HEK293 (cell line): ENCODE results near the gene CAD.

Experiments
- GLI2 ChIP-seq: fragments of 450-650 bp; formaldehyde crosslinking; IDR thresholded peaks from 2 replicates; pipeline ENCODE4; 2017; ENCODE audit warnings: missing biosample characterization, missing genetic modification characterization, low read depth, borderline replicate concordance
- GLI4 ChIP-seq: fragments of 450-650 bp; formaldehyde crosslinking; IDR thresholded peaks from 2 replicates; pipeline ENCODE4 v1.5.1; 2016; ENCODE audit warnings: missing biosample characterization, missing genetic modification characterization
- GLIS2 ChIP-seq: fragments of 450-650 bp; formaldehyde crosslinking; IDR thresholded peaks from 2 replicates; pipeline ENCODE4 v1.5.1; 2016; ENCODE audit warnings: missing biosample characterization, missing genetic modification characterization
- KLF16 ChIP-seq: fragments of 450-650 bp; formaldehyde crosslinking; IDR thresholded peaks from 2 replicates; pipeline ENCODE4 v1.5.1; 2017; ENCODE audit warnings: missing biosample characterization, missing genetic modification characterization
- KLF7 ChIP-seq: fragments of 450-650 bp; formaldehyde crosslinking; IDR thresholded peaks from 2 replicates; pipeline ENCODE4 v1.5.1; 2016; ENCODE audit warnings: missing biosample characterization, missing genetic modification characterization, borderline replicate concordance
- MEIS1 ChIP-seq: sonication (generic); formaldehyde crosslinking; IDR thresholded peaks from 2 replicates; pipeline ENCODE4 v1.8.1; 2022; ENCODE audit warnings: missing genetic modification reagents, mild to moderate bottlenecking, borderline replicate concordance
- YY2 ChIP-seq: fragments of 450-650 bp; formaldehyde crosslinking; IDR thresholded peaks from 2 replicates; pipeline ENCODE4 v1.5.1; 2016; ENCODE audit warnings: missing biosample characterization, missing genetic modification characterization
- ZBTB21 ChIP-seq: fragments of 450-650 bp; formaldehyde crosslinking; IDR thresholded peaks from 2 replicates; pipeline ENCODE4 v1.5.1; 2017; ENCODE audit warnings: missing biosample characterization, missing genetic modification characterization
- ZFP41 ChIP-seq: fragments of 450-650 bp; formaldehyde crosslinking; IDR thresholded peaks from 2 replicates; pipeline ENCODE4 v1.5.1; 2016; ENCODE audit warnings: missing biosample characterization, missing genetic modification characterization, borderline replicate concordance
- ZIC2 ChIP-seq: fragments of 450-650 bp; formaldehyde crosslinking; IDR thresholded peaks from 2 replicates; pipeline ENCODE4 v1.5.1; 2016; ENCODE audit warnings: missing biosample characterization, missing genetic modification characterization
- ZNF133 ChIP-seq: fragments of 450-650 bp; formaldehyde crosslinking; IDR thresholded peaks from 2 replicates; pipeline ENCODE4 v1.5.1; 2016; ENCODE audit warnings: missing biosample characterization, missing genetic modification characterization
- ZNF24 ChIP-seq: fragments of 450-650 bp; formaldehyde crosslinking; IDR thresholded peaks from 2 replicates; pipeline ENCODE4 v1.5.1; 2016; ENCODE audit warnings: missing biosample characterization, missing genetic modification characterization
- ZNF423 ChIP-seq: fragments of 450-650 bp; formaldehyde crosslinking; IDR thresholded peaks from 2 replicates; pipeline ENCODE4 v1.5.1; 2016; ENCODE audit warnings: missing biosample characterization, missing genetic modification characterization
- ZNF596 ChIP-seq: fragments of 450-650 bp; IDR thresholded peaks from 2 replicates; pipeline ENCODE4 v1.5.0; 2018; ENCODE audit warnings: missing biosample characterization, mild to moderate bottlenecking, missing genetic modification characterization, moderate library complexity
- ZNF621 ChIP-seq: fragments of 450-650 bp; formaldehyde crosslinking; IDR thresholded peaks from 2 replicates; pipeline ENCODE4 v1.5.1; 2017; ENCODE audit warnings: missing biosample characterization, missing genetic modification characterization
- ZNF785 ChIP-seq: fragments of 450-650 bp; formaldehyde crosslinking; IDR thresholded peaks from 2 replicates; pipeline ENCODE4 v1.5.1; 2016; ENCODE audit warnings: missing biosample characterization, missing genetic modification characterization
- ZXDB ChIP-seq: fragments of 450-650 bp; formaldehyde crosslinking; IDR thresholded peaks from 2 replicates; pipeline ENCODE4 v1.5.1; 2016; ENCODE audit warnings: missing biosample characterization, missing genetic modification characterization
- TF ChIP-seq, protein P1 (sequence below): fragments of 450-650 bp; formaldehyde crosslinking; IDR thresholded peaks from 2 replicates; pipeline ENCODE4 v1.5.1; 2016; ENCODE audit warnings: missing biosample characterization, missing genetic modification characterization
- TF ChIP-seq, protein P2 (sequence below): fragments of 450-650 bp; formaldehyde crosslinking; IDR thresholded peaks from 2 replicates; pipeline ENCODE4 v1.5.1; 2016; ENCODE audit warnings: missing biosample characterization, missing genetic modification characterization, borderline replicate concordance
- TF ChIP-seq, protein P3 (sequence below): fragments of 450-650 bp; formaldehyde crosslinking; IDR thresholded peaks from 2 replicates; pipeline ENCODE4 v1.5.1; 2016; ENCODE audit warnings: missing biosample characterization, missing genetic modification characterization
- TF ChIP-seq, protein P4 (sequence below): fragments of 450-650 bp; formaldehyde crosslinking; IDR thresholded peaks from 2 replicates; pipeline ENCODE4 v1.5.1; 2016; ENCODE audit warnings: missing biosample characterization, missing genetic modification characterization, low read depth
- TF ChIP-seq, protein P5 (sequence below): fragments of 450-650 bp; formaldehyde crosslinking; conservative IDR thresholded peaks from 2 replicates; pipeline ENCODE4 v1.5.1; 2016; ENCODE audit warnings: low read depth, missing biosample characterization, missing genetic modification characterization
- TF ChIP-seq, protein P6 (sequence below): fragments of 450-650 bp; formaldehyde crosslinking; IDR thresholded peaks from 2 replicates; pipeline ENCODE4 v1.5.1; 2016; ENCODE audit warnings: missing biosample characterization, missing genetic modification characterization, borderline replicate concordance

Gene CAD

DNA sequence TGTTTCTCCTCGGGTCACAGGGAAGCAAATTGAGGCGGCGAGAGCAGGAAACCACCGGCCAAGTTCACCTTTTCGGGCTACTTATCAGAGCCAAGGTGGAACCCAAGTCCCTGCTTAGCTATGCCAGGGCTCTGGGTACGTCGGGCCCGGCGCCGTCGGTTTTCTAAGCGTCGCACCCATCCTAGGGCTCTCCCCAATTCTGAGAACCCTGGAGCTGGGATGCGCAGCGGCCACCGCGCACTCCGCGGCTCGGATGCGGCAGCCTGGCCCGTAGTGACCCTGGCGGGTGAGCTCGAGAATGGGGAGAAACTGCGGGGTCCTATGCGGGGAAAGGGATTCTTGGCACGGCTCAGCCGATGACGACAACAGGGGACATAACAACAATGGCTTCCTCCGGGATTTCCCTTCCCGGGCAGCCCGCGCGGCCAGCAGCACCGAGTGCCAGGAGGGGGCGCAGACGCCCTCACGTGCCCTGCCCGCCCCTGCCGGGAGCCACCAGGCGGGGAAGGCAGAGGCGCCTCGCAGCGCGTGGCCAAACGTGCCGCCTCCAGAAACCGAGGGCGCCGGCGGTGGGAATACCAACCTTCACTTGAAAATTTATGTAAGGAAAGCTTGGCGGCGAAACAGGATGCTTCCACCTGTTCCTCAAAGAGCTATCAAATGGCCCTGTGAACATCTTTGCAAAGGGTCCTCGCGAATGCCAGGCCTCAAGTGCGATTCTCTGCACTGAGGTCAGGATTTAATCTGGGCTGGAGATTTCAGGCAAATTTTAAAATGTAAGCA, 47.8 kb downstream of the CAD start (continued):
- TF ChIP-seq GLIS2 (tag by site-specific recombination) (peak; percentile 7; the same call in 1 of the 2 replicates), KLF7 (no peak), ZNF133 (no peak), ZXDB (tag by site-specific recombination) (peak; percentile 94), KLF16 (0 out of 2 replicates have a peak, but pooled peaks have one; percentile 7), ZFP41 (tag by site-specific recombination) (no peak), ZNF24 (tag by site-specific recombination) (no peak), GLI4 (no peak), ZBTB21 (peak; percentile 39; the same call in 1 of the 2 replicates), ZNF423 (tag by site-specific recombination) (0 out of 2 replicates have a peak, but pooled peaks have one; percentile 18), ZNF621 (no peak), GLI2 (tag by site-specific recombination) (no peak), ZNF785 (tag by site-specific recombination) (no peak), YY2 (tag by site-specific recombination) (peak; percentile 68), MEIS1 (no peak), ZIC2 (tag by site-specific recombination) (peak; percentile 90), ZNF596 (tag by site-specific recombination) (no peak)
- TF ChIP-seq, protein P1, sequence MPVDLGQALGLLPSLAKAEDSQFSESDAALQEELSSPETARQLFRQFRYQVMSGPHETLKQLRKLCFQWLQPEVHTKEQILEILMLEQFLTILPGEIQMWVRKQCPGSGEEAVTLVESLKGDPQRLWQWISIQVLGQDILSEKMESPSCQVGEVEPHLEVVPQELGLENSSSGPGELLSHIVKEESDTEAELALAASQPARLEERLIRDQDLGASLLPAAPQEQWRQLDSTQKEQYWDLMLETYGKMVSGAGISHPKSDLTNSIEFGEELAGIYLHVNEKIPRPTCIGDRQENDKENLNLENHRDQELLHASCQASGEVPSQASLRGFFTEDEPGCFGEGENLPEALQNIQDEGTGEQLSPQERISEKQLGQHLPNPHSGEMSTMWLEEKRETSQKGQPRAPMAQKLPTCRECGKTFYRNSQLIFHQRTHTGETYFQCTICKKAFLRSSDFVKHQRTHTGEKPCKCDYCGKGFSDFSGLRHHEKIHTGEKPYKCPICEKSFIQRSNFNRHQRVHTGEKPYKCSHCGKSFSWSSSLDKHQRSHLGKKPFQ, result no peak
- TF ChIP-seq, protein P2, sequence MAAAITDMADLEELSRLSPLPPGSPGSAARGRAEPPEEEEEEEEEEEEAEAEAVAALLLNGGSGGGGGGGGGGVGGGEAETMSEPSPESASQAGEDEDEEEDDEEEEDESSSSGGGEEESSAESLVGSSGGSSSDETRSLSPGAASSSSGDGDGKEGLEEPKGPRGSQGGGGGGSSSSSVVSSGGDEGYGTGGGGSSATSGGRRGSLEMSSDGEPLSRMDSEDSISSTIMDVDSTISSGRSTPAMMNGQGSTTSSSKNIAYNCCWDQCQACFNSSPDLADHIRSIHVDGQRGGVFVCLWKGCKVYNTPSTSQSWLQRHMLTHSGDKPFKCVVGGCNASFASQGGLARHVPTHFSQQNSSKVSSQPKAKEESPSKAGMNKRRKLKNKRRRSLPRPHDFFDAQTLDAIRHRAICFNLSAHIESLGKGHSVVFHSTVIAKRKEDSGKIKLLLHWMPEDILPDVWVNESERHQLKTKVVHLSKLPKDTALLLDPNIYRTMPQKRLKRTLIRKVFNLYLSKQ (tag by site-specific recombination), result no peak
- TF ChIP-seq, protein P3, sequence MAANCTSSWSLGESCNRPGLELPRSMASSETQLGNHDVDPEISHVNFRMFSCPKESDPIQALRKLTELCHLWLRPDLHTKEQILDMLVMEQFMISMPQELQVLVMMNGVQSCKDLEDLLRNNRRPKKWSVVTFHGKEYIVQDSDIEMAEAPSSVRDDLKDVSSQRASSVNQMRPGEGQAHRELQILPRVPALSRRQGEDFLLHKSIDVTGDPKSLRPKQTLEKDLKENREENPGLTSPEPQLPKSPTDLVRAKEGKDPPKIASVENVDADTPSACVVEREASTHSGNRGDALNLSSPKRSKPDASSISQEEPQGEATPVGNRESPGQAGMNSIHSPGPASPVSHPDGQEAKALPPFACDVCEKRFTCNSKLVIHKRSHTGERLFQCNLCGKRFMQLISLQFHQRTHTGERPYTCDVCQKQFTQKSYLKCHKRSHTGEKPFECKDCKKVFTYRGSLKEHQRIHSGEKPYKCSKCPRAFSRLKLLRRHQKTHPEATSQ (tag by site-specific recombination), result no peak
- TF ChIP-seq, protein P4, sequence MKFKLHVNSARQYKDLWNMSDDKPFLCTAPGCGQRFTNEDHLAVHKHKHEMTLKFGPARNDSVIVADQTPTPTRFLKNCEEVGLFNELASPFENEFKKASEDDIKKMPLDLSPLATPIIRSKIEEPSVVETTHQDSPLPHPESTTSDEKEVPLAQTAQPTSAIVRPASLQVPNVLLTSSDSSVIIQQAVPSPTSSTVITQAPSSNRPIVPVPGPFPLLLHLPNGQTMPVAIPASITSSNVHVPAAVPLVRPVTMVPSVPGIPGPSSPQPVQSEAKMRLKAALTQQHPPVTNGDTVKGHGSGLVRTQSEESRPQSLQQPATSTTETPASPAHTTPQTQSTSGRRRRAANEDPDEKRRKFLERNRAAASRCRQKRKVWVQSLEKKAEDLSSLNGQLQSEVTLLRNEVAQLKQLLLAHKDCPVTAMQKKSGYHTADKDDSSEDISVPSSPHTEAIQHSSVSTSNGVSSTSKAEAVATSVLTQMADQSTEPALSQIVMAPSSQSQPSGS, result 0 out of 2 replicates have a peak, but pooled peaks have one; percentile 31
- TF ChIP-seq, protein P5, sequence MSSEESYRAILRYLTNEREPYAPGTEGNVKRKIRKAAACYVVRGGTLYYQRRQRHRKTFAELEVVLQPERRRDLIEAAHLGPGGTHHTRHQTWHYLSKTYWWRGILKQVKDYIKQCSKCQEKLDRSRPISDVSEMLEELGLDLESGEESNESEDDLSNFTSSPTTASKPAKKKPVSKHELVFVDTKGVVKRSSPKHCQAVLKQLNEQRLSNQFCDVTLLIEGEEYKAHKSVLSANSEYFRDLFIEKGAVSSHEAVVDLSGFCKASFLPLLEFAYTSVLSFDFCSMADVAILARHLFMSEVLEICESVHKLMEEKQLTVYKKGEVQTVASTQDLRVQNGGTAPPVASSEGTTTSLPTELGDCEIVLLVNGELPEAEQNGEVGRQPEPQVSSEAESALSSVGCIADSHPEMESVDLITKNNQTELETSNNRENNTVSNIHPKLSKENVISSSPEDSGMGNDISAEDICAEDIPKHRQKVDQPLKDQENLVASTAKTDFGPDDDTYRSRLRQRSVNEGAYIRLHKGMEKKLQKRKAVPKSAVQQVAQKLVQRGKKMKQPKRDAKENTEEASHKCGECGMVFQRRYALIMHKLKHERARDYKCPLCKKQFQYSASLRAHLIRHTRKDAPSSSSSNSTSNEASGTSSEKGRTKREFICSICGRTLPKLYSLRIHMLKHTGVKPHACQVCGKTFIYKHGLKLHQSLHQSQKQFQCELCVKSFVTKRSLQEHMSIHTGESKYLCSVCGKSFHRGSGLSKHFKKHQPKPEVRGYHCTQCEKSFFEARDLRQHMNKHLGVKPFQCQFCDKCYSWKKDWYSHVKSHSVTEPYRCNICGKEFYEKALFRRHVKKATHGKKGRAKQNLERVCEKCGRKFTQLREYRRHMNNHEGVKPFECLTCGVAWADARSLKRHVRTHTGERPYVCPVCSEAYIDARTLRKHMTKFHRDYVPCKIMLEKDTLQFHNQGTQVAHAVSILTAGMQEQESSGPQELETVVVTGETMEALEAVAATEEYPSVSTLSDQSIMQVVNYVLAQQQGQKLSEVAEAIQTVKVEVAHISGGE, result peak; percentile 25; the same call in 1 of the 2 replicates
- TF ChIP-seq, protein P6, sequence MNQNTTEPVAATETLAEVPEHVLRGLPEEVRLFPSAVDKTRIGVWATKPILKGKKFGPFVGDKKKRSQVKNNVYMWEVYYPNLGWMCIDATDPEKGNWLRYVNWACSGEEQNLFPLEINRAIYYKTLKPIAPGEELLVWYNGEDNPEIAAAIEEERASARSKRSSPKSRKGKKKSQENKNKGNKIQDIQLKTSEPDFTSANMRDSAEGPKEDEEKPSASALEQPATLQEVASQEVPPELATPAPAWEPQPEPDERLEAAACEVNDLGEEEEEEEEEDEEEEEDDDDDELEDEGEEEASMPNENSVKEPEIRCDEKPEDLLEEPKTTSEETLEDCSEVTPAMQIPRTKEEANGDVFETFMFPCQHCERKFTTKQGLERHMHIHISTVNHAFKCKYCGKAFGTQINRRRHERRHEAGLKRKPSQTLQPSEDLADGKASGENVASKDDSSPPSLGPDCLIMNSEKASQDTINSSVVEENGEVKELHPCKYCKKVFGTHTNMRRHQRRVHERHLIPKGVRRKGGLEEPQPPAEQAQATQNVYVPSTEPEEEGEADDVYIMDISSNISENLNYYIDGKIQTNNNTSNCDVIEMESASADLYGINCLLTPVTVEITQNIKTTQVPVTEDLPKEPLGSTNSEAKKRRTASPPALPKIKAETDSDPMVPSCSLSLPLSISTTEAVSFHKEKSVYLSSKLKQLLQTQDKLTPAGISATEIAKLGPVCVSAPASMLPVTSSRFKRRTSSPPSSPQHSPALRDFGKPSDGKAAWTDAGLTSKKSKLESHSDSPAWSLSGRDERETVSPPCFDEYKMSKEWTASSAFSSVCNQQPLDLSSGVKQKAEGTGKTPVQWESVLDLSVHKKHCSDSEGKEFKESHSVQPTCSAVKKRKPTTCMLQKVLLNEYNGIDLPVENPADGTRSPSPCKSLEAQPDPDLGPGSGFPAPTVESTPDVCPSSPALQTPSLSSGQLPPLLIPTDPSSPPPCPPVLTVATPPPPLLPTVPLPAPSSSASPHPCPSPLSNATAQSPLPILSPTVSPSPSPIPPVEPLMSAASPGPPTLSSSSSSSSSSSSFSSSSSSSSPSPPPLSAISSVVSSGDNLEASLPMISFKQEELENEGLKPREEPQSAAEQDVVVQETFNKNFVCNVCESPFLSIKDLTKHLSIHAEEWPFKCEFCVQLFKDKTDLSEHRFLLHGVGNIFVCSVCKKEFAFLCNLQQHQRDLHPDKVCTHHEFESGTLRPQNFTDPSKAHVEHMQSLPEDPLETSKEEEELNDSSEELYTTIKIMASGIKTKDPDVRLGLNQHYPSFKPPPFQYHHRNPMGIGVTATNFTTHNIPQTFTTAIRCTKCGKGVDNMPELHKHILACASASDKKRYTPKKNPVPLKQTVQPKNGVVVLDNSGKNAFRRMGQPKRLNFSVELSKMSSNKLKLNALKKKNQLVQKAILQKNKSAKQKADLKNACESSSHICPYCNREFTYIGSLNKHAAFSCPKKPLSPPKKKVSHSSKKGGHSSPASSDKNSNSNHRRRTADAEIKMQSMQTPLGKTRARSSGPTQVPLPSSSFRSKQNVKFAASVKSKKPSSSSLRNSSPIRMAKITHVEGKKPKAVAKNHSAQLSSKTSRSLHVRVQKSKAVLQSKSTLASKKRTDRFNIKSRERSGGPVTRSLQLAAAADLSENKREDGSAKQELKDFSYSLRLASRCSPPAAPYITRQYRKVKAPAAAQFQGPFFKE, result no peak
